ENCODE measurements around the gene KMT5C. TPM values are rescaled to one million over a fixed set of nuclear protein-coding genes. Genes with fewer than 3 reads are reported as not detected.

The KMT5C gene
- total RNA-seq, 1 donor from 2014 or later = 4.4 TPM

DNA sequence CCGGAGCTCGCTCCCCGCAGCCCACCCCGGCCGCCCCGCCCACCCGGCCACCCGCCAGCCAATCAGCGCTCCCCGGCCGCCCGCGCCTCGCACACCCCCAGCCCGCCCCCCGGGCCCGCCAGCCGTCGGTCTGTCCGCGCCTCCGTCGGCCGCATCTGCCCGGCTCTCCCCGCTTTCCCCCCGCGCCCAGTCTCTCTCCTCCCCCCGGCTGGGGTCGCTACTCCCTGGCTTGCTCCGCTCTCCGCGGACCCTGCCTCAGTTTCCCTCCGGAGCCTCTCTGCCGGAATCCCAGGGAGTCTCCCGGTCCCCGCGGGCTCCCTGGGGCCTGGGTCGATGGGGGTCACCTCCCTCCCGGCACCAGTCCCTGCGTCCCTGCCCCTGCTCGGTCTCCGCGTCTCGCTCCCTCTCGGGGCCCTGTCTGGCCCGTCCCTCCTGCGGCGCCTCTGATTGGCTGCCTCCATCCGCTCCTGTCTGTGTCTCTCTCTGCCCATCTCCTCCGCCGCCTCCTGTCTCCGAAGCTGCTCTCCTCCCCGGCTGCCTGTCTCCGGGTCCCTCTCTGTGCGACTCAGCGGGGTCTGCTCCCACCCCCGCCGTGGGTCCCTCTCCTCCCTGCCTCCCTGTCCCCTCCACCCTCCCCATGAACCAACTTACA, 30.1 kb downstream of the KMT5C start:
- ATAC-seq = peak; percentile 2

DNA sequence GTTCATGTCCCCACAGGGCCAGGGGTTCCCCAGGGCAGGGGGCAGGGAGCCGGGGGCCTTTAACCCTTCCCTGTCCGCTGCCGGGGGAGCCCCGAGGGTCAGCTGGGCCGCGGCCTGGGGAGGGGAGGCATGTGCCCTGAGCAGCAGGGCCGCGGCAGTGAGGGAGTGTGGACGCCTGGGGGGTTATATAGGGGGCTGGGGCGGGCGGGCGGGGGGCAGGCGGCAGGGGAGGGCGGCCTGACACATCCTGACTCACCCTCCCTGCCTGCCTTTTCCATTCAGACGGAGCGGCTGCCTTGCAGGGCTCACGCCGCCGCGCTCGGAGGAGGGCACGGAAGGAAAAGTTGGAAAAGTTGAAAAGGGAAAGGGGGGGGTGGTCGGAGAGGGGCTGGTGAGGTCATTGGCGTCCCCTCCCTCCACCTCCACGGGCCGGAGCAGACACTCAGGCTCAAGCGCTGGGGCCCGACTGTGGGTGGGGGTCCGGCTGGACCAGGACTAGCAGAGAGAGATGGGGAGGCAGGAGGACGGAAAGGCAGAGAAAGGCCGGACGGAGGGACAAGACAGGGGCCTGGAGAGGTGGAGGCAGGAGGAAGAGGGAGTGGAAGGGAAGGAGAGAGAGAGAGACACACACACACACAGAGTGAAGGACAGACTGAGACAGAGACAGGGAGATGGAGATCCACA, 30.8 kb downstream of the KMT5C start, which contains the start of gene IL11:
IL11 (minus strand) TSS at position 159 of the 684 bp plus-strand sequence; CDS start at position 6, 153 bp downstream.
- ATAC-seq = no peak

DNA sequence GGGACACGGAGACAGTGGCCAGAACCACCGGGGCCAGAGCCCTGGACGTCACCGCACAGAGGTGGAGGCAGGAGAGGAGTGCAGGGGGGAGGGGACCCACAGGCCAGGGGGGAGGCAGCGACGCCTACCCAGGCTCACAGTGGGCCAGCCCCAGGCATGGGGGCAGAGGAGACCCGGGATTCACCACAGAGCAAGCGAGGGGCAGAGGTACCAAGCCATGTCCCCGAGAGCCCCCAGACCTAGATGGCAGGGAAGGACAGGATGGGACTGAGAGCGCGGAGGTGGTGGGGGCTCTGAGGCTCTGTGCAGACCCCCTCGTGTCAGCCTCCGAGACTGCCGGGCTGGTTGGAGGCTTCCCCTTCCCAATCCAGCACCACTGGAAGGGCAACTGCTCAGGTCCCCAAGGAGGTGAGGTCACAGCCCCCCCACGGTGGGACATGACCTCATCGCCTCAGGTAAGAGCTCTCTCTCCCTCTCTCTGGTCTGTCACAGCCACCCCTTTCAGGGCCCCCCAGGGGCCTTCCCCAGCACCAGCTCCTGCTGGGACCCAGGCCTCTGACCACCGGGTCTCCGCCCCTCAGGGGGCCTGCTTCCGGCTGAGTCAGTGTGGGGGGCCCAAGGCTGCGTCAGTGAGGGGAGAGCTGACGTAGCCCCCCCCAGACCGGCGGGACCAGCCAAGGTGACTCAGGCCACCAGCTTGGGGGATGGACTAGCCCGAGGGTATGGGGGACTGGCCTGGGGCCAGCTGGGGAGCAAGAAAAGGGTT, 32.8 kb downstream of the KMT5C start:
- ATAC-seq = no peak

DNA sequence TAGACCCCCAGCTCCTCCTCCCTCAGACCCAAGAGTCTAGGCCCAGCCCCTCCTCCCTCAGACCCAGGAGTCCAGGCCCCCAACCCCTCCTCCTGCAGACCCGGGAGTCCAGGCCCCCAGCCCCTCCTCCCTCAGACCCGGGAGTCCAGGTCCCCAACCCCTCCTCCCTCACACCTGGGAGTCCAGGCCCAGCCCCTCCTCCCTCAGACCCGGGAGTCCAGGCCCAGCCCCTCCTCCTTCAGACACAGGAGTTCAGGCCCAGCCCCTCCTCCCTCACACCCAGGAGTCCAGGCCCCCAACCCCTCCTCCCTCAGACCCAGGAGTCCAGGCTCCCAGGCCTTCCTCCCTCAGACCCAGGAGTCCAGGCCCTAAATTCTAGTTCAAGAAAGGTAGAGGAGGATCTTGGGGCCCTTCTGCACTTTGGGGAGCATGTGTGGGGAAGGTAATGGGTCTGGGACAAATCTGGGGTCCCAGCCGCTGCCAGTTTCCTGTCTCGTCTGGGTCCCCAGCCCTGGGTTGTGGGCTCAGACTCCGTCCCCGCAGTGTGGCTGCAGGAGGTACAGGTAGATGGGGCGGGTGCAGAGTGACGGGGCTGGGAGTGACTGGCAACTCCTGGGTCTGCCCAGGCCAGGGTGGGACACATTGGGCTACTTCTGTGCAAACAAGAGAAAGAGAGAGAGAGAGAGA, 33.8 kb downstream of the KMT5C start:
- peak; percentile 16 for ATAC-seq

DNA sequence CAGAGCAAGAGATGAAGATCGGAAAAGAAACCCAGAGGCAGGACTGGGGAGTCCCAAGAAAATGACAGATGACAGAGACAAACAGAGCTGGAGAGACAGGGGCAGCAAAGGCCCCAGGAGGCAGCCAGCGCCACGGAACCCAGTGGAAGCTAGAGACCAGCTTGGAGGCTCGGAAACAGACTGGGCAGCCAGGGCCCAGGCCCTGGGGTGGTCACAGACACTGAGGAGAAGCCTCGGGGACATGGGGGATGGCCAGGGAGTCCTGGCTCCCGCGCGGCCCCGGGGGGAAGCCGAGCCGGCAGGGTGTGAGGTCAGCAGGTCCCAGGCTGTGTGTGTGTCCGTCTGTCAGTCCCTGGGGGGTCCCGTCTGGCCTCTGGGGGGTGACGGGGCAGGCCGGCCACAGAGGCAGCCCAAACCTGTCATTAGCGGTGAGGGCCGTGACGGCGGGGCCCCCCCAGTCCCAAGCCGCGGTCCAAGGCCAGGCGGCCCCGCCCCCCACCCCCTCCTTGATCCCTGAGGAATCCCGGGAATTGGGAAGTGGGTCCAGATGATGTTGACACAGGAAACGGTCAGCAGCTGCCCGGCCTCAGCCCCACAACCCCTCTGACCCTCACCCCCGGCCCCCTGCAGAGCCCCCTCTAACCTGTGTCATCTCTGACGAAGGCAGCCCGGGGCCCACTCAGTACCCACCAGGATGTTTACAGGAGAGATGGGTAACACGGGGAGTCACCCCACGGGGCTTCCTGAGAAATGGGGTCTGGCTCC, 34.5 kb downstream of the KMT5C start:
- ATAC-seq = no peak

DNA sequence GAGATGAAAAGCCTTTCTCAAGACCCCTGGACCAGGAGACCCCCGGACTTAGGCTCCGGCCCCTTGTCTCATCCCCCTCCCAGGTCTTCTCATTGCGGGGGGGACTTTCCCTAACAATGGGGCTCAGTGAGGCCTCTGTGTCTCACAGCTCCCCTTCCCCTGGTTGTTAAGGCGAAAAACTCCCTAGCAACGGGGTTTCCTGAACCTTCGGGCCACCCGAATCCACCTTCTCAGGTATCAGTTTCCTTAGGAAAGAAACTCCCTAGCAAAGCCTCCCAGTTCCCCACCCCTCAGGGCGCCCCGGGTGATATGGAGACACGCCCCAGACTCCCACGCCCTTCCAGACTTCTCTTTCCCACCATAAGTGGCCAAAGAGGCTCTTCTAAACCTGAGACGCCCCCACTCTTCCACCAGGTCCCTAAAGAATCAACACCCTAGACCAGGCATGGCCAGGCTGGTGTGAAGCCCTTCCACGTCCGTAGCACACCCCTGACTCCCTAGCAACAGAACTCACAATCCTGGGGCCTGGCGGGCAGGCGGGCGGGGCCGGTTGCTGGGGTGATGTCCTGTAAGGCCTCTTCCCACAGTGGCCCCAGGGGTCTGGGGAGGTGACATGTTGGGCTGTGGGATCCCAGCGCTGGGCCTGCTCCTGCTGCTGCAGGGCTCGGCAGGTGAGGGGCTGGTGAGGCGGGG, 36.7 kb downstream of the KMT5C start, which contains the start of gene TMEM190:
TMEM190 (plus strand) TSS at position 586 of the 693 bp plus-strand sequence; CDS start at position 614, 28 bp downstream.
- peak; percentile 22 for ATAC-seq

DNA sequence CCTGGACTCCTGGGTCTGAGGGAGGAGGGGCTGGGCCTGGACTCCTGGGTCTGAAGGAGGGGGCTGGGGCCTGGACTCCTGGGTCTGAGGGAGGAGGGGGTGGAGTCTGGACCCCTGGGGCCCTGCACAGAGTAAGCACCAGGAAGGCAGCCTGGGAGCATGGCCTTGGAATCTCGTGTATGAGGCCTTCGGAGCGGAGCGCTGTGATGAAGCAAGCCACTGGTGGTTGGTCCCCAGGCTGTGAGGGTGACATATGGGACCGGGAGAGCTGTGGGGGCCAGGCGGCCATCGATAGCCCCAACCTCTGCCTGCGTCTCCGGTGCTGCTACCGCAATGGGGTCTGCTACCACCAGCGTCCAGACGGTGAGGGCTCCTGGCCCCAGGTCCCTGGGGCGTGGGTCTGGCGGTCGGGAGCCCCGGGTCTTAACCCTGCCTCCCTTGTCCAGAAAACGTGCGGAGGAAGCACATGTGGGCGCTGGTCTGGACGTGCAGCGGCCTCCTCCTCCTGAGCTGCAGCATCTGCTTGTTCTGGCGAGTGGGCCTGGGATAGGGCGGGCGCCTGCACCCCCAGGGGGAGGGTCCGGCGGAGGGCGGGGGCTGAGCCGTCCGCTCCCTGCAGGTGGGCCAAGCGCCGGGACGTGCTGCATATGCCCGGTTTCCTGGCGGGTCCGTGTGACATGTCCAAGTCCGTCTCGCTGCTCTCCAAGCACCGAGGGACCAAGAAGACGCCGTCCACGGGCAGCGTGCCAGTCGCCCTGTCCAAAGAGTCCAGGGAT, 37.9 kb downstream of the KMT5C start:
- no peak for ATAC-seq

DNA sequence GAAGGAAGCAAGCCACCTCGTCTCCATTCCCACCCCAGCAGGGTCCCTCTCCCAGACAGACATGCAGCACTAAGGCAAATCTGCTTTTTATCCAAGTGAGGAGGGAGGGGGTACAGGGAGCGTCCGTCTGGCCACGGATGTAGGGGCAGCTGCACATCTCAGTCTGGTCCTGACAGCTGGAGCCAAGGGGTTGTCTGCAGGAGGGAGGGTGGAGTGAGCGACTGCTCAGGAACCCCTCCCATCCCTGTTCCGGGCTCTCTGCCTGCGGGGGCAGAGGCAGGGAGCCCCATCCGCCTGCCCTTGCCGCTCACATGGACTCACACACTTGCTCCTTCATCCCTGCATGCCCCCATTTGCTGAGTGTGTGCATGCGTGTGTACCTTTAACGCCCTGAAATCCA, 39.5 kb downstream of the KMT5C start:
- ATAC-seq = no peak

DNA sequence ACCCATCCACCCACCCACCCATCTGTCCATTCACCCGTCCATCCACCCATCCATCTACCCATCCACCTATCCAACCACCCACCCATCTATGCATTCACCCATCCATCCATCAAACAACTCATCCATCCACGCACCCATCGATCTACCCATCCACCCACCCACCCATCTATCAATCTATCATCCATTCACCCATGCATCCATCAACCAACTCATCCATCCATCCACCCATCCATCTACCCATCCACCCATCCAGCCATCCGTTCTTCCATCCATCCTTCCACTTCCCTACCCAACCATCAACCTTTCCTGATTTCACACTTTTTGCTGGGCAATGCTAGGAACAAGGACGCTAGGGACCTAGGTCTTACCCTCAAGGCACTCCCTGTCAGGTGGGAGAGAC, 42.3 kb downstream of the KMT5C start:
- no peak for ATAC-seq

DNA sequence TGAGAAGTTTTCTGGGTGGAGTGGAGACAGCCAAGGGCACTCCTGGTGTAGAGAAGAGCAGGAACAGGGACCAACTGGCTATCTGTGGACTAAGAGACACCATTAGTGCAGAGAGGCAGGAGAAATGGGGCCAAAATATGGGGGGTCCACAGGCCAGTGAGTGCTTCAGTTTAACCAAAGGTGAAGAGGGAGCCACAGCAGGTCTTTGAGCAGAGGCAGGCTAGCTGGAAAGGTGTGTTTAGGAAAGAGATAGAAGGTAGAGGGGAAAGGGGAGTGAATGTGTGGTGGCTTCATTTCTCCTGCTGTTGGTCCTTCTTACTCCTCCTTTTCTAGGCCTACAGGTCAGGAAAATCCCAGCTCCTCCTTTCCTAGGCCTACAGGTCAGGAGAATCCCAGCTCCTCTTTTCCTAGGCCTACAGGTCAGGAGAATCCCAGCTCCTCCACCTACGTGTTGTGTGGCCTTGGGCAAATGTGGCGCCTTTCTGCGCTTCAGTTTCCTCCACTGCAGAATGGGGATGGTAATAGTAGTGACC, 42.9 kb downstream of the KMT5C start:
- no peak for ATAC-seq

DNA sequence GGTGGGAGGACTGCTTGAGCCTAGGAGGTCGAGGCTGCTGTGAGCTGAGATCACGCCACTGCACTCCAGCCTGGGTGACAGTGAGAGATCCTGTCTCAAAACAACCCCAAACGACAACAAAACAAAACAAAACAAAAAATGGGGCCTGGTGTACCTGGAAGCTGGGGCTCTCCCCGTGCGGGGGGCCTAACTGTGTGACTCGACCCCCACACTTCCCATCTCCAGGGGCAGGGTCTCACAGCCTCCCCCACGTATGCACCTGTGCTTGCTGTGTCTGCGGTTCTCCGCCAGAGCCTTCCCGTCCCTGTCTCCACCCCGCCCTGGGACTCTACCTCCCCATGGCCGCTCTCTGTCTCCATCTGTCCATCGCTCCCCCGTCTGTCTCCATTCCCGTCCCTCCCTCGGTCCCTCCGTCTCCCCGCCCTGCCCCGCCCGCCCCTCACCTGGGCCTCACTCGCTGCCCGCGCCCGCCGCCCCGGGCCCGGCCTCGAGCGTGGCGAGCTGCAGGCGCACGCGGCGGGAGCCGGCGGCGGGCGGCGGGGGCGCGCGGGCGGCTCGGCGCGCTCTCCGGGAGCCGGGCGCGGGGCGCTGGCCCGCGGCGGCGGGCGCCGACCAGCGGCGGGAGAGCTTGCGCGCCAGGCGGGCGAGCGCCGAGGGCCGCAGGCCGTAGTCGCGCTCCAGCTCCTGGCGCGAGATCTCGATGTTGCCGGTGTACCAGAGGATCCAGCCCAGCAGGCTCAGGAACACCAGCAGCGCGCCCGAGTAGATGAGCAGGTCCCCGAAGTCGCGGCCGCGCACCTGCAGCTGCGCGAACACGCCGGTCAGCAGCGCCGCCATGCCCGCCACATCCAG, 43.8 kb downstream of the KMT5C start:
- peak; percentile 15 for ATAC-seq

DNA sequence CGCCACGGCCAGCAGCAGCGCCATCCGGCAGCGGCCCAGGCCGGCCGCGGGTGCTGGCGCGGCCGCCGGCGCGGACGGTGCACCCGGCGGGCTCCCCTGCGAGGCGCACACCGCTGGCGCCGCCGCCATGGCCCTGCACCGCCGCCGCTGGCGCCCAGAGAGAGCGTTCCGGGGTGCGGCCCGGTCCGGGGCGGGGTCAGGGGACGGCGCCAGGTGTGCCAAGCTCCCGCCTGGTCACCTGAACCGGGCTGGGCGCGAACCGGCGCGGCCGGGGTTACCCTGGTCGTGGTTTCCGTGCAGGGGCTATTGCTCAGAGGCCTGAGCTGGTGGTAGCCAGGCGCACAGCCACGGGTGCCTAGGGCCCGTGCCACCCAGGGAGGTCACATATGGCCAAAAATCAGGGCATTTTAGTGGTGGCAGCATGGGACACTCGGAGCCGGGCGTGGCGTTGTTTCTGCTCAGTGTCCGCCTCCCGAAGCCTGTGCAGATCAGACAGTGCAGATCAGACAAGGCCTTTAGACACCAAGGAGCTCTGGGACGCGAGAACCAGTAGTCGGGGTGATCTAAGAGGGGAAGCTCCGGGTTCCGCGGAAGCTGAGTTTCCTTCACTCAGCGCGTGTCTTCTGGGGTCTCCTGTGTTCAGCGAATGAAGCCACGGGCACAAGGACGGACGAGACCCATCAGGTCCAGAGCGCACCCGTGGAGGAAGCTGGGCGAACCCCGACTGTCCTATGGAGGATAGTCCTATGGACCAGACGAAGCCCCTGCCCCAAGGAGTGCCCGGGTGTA, 44.6 kb downstream of the KMT5C start, which contains the start of gene TMEM238:
TMEM238 (minus strand) TSS at position 162 of the 789 bp plus-strand sequence; CDS start at position 129, 33 bp downstream.
- peak; percentile 50 for ATAC-seq

DNA sequence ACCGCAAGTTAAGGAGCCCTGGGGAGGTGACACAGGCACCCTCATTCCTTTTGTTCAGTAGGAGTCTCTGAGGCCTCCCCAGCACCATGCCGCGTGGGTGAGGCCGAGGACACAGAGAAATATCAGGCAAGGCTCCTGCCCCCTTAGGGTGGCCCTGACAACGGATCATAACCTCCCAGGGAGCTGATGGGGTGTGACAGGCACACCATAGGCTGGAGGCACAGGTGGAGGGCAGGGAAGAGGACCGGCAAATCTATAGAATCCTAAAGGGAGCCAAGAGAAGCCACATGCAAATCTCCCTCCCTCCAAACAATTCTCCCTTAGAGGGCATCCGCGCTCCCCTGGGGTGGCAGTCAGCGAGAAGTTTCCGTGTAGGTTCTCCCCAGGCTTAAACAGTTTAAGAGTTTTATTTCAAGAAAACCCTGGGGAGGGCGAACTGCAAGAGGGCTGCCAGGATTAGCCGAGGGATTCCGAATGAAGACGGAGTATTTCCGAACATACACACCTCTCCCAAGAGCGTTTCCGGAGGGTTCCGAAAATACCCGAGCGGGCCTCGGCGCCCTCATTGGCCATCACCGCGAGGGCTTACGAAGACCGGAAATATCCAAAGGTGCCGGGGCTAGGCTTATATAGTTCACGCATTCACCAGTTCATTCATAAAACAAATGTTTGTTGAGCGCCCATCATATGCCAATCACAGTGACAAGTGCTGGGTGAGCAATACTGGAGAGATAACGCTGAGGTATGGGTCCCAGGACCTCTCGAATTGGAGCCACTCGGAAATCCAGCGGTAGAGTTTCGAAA, 45.4 kb downstream of the KMT5C start:
- ATAC-seq = peak; percentile 80

DNA sequence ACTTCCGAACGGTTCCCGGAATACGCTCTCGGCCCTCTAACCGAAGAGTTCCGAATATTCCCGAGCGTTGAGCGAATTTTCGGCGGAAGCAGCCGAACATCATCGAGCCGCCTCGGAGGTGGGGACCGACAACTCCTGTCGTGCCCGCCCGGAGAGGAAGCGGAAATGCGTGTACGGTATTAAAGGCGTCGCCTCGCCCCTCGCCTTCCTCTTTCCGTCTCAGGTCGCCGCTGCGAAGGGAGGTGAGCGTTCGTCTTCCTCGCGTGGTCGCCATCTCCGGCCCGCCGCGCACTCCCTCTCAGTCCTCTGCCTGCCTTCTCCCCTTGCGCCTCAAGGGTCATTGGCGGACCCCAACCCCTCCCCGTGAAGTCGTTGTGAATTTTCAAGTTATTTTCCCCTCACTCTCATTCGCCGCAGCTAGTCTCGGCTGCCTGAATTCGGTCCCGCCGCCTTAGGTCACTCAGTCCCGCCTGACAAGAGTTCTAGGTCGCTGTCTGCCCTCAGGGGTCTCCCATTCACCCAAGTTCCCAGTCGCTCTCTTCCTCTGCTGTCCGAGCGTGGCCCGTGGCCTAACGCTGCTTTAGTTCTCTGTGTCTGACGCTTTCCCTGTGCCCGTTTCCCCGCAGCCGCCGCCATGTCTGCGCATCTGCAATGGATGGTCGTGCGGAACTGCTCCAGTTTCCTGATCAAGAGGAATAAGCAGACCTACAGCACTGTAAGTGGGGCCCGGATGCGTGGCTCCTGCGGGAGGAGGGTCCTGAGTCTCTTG, 46.2 kb downstream of the KMT5C start, which contains the start of gene RPL28:
RPL28 (plus strand) TSS at position 209 of the 769 bp plus-strand sequence; CDS start at position 635, 426 bp downstream.
- ATAC-seq = peak; percentile 81

DNA sequence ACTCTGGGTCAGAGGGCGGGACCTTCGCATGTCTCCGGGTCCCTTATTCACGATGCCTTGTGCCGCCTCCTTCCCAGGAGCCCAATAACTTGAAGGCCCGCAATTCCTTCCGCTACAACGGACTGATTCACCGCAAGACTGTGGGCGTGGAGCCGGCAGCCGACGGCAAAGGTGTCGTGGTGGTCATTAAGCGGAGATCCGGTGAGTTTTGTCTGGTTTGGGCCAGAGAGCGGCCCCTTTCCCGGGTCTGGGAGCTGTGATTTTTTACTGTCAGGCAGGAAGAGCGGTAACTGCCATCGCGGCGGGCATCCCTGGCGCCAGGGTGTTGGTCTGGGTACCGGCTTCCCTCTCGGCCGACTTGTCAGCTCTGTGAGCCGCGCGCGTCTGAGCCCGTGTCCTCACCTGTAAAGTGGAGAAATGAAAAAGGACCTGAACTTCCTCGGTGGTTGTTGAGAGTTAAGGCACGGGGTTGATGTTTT, 46.9 kb downstream of the KMT5C start:
- no peak for ATAC-seq

Measured in esophagus mucosa (tissue), 1 donor.